ENCODE measurements around the gene ULBP1.
A peak's percentile ranks its signal among the peaks of the same experiment; 100 is the strongest.
"Not testable (repeated sequence)": the region's sequence is repeated elsewhere in the genome, so short reads cannot be mapped to it uniquely, and the experiment has no call there.

ULBP1 gene

DNA sequence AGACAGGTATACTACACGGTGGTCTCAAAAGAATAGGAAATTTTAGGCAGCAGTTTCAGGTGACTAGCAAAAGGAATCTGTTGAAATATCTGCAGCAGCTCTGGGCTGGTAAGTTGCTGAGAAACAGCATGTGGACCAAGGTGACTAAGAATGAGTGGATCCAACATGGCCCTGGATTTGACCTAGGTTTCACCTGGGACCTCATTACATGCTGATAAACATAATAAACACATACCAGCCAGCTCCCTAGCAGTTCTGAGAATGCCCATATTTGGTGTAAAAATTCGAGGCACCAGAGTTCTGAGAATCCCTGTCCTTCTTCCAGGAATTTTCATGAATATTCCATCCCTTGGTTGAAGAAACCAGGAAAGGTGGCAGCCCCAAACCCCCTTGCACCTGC lies 10.4 kb upstream of the ULBP1 start:
- DNase-seq (ENCODE audit: low spot score): not testable (repeated sequence)

DNA sequence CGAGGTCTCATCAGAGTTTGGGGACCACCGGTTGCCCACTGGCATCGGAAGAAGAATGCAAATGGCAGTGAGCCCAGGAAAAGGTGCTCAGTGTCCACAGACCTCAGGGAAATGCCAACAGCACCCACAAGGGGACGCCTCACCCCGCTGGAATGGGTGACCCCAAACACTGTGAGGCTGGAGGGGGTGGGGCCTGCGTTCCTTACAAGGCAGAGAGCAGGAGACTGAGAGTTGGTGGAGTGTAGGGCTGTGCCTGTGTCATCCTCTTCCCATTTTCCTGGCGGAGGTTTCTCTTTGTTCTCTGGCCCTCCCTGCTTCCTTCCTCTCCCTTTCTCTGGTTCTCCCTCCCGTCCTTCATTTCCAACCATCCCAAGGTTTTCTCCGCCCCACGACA lies 9.8 kb upstream of the ULBP1 start:
- not testable (repeated sequence) for DNase-seq (ENCODE audit: low spot score)

DNA sequence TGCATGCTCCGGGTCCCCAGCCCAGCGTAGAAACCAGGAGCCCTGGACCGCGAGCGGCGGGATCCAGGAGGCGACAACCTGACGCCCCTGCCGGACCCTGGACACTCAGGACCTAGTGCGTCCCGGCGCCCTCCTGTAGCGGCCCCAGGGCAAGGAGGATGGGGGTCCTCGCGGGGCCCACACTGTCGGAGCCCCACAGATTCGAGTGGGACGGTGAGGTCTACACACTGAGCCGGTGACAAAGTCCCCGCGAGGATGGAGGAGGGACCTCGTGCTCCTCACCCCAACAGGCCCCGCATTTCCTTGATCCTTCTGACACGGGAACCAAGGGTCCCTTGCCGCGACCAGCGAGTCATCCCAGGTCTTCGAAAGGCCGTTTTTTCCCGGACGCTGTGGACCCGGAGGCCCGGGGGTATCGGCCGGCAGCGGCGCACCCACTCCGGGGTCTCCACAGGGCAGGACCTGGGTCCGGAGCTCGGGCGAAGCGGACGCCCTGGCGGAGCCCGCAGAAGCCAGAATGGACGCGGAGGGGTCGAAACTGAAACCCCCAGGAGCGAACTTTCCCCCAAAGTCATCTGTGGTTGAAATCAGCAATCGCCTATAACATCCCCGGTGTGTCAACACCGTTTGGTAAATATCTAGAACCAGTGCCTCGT lies 9.3 kb upstream of the ULBP1 start:
- not testable (repeated sequence) for DNase-seq (ENCODE audit: low spot score)

DNA sequence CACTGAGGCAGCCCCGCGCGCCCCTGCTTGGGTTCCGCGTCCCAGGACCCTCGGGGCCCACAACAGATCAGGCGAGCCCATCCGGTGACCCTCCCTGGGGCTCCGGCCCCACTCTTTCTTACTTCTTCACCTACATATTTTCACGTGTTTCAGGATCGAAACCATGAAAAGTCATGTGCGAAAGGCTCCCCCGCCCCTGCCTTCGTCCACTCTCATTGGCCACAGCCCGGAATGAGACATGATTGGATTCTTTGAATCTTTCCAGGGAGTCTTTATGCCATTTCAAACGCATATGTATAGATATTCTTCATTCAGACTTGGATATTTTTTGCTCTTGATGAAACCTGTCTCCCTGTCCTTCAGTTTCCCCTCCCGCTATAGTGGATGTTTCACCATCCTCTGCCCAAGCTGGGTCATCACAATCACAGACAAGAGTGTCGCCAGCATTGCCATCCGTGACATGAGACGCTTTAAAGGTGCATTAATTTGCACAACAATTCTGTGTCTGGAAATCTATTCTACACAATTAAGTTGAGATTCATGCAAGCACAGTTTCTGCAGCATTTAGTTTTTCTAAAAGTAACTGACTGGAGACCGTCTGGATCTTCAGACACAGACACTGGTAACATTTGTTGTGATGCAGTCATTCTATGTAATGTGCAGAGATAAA lies 8.6 kb upstream of the ULBP1 start:
- not testable (repeated sequence) for DNase-seq (ENCODE audit: low spot score)

DNA sequence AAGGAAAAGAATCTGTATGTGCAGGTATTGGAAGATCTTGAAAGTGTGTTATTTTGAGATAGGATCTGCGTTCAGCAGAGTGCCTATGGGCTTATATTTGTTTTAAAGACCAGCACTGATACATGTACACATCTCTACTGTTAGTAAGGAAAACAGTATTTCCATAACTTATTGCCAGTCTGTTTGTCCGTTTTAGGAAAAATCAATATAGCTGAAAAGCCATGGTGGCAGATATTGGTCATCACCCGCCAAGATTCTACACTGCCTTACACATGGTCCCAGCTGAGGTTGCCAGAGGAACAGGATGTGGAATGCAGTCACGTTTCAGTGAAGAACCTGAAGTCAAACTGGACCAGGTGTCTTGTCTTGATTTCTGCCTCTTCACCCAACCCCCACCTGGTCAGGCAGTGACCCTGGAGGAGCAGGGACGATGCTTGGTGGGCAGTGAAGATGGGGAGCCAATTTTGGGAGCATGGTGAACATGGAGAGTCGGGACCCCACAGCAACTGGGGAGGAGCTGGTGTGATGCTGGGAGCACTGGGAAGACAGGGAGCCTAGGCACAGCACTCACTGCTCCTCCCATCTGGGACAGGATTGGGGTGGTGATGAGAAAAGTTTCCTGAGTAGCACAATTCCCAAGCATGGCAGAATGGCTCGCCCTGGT lies 8.0 kb upstream of the ULBP1 start:
- not testable (repeated sequence) for DNase-seq (ENCODE audit: low spot score)

DNA sequence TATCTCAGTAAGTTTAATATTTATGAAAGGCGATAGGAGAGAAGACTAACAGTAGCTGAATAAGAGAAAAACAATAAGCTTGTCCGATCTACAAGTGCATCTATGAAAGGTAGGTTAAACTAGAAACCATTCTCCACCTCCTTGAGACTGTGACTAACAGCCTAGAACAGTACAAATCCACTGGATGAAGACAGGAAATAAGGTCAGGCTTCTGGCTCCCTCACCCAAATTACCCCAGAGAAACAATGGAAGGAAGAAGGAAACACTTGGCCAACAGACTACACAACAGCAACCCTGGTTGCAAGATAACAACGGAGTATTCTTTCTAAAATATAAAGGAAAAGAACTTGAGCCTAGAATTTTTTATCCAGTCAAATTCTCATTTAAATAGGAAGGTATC lies 5.6 kb upstream of the ULBP1 start:
- not testable (repeated sequence) for DNase-seq (ENCODE audit: low spot score)

DNA sequence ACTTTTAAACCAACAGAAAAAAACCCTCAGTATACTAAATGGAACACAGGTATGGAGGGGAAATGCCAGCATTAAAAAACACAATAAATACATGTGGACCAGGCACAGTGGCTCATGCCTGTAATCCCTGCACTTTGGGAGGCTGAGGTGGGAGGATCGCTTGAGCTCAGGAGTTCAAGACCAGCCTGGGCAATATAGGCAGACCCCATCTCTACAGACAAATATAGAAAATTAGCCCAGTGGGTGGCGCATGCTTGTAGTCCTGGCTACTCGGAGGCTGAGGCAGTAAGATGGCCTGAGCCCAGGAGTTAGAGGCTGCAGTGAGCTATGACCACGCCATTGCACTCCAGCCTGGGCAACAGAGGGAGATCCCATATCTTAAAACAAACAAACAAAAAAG lies 3.9 kb upstream of the ULBP1 start:
- not testable (repeated sequence) for DNase-seq (ENCODE audit: low spot score)

DNA sequence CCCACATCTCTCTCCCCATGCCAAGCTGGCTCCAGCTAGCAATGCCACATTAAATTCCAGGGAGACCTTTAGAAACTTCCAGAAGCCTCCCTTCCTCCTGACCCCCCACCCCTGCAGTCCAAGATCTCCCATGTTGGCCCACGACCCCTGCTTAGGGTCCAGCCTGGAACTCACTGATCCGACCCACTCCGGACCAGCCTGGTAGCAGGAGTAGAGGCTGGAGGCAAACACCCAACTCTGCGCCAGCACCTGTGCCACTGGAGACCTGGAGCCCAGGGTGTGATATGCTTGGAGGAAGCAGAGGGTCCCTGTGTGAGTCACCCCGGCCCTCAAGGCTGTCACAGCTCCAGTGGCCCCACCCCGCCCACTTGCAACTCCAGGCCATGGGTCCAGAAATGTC lies 3.3 kb upstream of the ULBP1 start:
- DNase-seq (ENCODE audit: low spot score): no peak

DNA sequence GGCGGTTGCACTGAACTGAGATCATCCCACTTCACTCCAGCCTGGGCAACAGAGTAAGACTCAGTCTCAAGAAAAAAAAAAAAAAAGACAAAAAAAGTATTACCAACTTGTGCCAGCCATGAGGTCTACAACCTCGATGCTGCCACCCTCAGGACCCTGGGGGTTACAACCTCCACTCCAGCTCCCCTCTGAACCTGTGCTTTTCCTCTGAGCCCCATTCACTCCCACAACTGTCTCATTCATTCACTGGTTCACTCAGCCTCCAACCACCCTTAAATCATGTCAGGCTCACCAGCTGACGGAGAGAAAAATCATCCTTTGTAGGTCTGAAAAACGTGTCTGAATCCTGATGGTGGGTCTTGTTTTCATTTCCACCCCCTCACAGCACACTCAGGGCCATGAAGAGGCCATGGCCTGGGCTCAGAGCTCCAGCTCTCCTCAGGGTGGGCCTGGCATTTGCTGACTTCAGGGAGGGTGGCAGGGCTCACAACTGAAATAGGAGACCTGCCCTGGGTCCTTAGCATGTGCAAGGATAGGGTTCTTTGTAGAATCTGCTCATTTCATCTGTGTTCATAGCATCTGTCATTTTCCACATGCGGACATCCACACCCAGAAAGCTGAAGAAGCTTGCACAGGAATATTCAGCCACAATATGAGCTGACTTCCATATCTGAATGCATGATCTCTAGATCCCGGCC lies 1.9 kb upstream of the ULBP1 start:
- peak; percentile 69 for DNase-seq (ENCODE audit: low spot score)

DNA sequence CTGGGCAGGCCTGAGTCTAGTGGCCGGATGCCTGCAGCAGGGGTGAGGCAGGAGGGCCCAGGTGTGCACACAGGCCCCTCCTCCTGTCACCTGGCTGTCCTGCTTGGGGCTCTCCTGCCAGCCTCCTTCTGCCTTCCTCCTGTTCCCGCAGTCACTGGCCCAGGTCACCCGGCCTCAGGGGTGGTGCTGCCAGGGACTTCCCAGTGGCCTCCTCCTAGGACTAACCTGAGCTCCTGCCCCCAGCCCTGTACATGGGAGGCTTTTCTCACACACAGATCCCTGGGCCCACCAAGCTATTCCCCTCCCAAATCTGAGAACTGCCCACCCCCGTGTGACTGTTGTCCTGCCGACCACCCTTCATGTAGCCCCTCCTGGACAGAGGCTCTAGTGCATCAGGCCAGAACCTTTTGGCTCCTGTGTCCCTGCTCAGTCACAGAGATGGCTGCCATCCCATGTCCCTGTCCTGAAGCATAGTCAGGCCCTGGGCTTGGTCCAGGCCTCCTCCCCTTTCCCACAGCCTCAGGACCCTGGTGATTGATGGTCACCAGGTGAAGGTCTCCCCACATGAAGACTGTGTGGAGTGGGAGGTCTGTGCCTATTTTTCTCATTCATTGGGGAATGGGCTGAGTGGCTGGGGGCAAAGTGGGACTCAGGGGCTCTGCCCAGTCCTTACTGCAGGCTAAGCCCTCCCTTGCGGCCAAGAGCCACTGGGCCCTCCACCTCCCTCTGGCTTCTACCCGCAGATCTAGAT lies 1.1 kb upstream of the ULBP1 start:
- DNase-seq (ENCODE audit: low spot score): no peak

DNA sequence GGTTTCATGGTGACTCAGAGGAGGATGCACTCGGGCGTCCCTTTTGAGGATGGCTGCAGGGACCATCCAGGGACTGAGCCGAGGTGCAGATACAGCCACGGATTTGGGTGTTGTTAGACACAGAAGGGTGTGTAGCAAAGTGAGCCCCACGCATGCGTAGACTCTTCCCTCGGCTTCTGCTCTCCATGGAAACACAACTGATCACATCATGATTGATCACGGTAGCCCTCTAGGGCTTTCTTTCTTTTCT lies 606 bp upstream of the ULBP1 start:
- DNase-seq (ENCODE audit: low spot score): peak; percentile 74

DNA sequence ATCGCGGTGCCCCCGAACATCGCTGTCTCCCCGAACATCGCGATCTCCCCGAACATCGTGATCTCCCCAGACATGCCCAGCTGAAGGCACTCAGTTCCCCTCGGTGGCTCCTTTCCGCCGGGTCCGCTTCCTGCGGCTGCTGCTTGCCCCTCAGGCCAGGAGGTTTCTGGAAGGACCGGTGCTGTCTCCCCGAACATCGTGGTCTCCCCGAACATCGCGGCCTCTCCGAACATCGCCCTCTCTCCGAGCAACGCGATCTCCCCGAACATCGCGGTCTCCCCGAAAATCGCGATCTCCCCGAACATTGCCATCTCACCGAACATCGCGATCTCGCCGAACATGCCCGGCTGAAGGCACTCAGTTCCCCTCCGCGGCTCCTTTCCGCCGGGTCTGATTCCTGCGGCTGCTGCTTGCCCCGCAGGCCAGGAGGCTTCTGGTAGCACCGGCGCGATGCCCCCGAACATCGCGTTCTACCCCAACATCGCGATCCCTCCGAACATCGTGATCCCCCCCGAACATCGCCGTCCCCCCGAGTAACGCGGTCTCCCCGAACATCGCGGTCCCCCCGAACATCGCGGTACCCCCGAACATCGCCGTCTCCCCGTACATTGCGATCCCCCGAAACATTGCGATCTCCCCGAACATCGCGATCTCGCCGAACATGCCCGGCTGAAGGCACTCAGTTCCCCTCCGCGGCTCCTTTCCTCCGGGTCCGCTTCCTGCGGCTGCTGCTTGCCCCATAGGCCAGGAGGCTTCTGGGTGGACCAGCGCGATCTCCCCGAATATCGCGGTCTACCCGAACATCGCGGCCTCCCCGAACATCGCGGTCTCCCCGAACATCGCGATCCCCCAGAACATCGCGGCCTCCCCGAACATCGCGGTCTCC lies 808 bp downstream of the ULBP1 start:
- no peak for DNase-seq (ENCODE audit: low spot score)

DNA sequence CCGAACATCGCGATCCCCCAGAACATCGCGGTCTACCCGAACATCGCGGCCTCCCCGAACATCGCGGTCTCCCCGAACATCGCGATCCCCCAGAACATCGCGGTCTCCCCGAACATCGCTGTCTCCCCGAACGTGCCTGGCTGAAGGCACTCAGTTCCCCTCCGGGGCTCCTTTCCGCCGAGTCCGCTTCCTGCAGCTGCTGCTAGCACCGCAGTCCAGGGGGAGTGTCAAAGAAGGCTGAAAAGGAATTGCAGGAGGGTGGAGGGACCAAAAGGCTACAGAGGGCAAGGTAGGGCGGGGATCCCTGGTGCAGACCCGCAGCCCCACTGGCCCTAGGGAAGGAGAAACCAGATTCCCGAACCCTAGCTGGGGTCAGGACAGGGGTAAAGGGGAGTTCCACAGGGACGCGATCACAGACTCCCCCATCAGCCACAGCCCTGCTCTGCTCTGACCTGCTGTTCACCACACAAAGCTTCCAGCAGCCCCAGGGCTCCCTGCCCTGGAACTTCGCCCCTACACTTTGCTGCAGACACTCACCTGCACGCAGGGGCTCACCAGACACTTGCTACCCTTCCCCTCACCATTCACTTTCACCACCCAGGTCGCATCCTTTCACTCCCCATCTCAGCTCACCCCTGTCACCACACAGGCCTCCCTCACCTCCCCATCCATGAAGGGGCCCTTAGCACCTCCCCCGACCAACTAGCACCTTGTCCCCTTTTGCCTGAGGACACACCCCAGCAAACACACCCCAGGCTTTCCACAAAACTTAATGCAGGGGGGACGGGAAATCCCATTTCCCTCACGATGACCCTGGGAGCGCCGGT lies 1.7 kb downstream of the ULBP1 start:
- no peak for DNase-seq (ENCODE audit: low spot score)

DNA sequence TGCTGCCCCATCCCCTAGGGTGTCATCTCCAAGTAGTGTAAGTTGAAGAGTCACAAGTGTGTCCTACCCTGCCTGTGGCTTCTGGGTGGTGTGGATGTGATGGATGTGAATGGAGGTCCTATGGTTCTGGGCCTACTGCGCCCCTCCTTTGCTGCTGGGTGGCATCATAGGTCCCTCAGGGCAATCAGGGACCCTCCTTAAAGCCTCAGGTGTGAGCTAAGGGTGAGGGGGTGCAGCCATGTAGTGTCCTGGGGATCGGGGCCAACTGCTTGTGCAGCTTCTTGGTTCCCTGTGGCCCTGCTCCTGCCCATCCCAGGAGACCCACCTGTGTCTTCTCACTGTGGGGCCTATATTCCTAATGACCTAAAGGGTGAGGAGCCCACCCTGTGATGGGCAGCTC lies 2.6 kb downstream of the ULBP1 start:
- not testable (repeated sequence) for DNase-seq (ENCODE audit: low spot score)

DNA sequence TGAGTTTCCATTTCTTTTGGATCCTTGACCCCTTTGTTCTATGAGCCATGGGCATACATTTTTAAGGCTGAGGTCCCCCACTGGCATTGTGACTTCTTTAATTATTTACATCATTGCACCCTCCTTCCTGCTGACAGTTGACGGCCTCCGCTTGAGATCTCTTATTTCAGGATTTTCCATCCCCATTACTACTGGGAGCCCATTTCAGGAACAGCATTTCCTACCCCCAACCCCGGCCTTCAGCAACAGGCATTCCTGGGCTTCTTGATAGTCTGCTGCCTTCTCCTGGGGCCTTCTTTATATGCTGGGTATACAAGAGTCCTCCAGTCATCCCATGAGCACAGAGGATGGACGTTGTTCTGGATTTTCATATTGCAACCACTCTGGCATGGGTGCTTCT lies 3.8 kb downstream of the ULBP1 start:
- DNase-seq (ENCODE audit: low spot score): no peak

DNA sequence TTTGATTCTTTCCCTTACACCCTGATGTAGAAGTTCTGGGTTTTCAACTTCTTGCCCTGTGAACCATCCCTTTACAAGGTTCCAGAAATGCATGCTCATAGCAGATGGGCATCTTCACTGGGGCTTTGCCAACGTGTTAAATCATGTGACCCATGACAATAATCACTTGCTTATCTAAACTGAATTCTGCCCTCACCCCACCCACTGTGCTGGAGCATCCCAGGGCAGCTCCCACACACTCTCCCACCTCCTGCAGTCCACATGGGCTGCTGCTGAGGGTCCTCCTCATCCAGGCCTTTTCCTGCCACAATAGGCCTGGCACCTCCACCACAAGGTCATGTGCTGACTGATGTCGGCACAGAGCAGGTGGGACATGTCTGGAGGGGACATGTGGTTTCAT lies 4.3 kb downstream of the ULBP1 start:
- not testable (repeated sequence) for DNase-seq (ENCODE audit: low spot score)

DNA sequence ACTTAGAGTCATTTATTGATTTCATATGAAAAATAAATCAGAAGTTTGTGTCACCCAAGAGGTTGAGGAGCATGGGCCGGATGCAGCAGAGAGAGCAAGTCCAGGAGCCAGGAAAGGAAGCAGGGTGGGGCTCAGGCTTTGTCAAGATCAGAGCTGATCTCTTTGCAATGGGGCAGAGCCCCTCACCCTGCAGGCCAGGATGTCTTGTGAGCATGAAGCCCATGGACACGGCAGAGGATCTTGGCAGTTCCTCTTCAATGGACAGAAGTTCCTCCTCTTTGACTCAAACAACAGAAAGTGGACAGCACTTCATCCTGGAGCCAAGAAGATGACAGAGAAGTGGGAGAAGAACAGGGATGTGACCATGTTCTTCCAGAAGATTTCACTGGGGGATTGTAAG lies 5.2 kb downstream of the ULBP1 start:
- not testable (repeated sequence) for DNase-seq (ENCODE audit: low spot score)

DNA sequence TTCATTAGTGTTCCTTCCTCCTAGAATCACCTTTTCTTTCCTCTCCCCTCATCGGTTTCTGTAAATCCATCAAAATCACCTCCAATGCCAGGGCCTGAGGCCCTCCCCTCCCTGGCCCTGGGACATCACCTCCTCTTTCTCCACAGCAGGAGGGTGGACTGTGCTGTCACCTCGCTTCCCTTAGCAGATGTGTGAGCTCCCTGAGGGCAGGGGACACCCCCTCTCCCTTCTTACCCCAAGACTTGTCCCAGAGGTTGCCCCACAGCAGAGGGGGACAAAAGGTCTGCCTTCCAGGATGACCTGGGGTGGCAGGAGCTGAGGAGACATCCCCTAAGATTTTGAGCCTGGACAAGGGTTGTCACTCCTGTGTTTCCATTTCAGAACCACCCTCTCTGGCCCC lies 5.9 kb downstream of the ULBP1 start:
- no peak for DNase-seq (ENCODE audit: low spot score)

DNA sequence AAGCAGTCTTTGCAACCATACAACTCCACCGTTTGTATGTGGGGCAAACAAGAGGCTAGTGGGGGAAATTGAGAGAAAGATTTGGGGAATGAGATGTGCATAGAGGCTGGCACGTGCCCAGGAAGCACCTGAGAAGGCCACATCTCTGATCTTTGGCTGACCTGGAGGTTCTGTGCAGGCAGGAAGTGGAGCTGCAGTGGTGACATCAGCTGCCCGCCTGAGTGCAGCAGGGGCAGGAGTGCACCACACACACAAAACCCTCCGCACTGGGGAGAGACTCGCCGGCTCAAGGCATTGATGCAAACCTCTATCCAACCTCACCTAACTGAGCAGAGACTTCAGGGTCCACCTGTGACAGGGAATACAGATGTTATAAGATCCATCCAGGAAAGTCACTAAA lies 10.7 kb downstream of the ULBP1 start:
- DNase-seq (ENCODE audit: low spot score): not testable (repeated sequence)

DNA sequence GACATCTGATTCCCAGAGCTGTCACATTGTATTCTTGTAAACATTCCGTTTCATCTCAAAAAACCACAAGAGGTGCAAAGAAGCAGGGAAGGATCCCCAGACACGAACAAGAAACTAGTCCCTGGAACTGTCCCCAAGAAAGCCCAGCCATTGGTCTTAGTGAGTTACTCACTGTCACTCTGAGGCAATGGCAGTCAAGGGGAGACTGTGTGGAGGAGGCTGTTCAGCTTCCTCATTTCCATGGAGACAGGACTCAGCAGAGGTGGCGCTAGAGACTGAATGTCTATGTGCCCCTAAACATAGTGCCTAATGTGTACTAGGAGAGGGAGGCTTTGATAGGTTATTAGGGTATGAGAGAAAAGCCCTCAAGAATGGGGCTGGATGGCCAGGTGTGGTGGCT lies 11.1 kb downstream of the ULBP1 start:
- no peak for DNase-seq (ENCODE audit: low spot score)

DNA sequence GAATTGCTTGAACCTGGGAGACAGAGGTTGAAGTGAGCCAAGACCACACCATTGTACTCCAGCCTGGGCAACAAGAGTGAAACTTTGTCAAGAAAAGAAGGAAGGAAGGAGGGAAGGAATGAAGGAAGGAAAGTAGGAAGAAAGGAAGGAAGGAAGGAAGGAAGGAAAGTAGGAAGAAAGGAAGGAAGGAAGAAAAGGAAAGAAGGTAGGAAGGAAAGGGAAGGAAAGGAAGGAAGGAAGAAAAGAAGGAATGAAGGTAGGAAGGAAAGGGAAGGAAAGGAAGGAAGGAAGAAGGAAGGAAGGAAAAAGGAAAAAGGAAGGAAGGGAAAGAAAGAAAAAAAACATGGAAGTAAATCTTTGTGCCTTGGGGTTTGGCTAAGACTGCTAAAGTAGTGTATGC lies 11.7 kb downstream of the ULBP1 start:
- no peak for DNase-seq (ENCODE audit: low spot score)

Data from RKO (cell line).